Left hindlimb (tissue), 1 donor: ENCODE results near the gene URGCP.
A peak's percentile ranks its signal among the peaks of the same experiment; 100 is the strongest.

Experiments used
- DNase-seq: peaks from one replicate; pipeline ENCODE4 v3.0.0-alpha.2; 2018

URGCP gene

DNA sequence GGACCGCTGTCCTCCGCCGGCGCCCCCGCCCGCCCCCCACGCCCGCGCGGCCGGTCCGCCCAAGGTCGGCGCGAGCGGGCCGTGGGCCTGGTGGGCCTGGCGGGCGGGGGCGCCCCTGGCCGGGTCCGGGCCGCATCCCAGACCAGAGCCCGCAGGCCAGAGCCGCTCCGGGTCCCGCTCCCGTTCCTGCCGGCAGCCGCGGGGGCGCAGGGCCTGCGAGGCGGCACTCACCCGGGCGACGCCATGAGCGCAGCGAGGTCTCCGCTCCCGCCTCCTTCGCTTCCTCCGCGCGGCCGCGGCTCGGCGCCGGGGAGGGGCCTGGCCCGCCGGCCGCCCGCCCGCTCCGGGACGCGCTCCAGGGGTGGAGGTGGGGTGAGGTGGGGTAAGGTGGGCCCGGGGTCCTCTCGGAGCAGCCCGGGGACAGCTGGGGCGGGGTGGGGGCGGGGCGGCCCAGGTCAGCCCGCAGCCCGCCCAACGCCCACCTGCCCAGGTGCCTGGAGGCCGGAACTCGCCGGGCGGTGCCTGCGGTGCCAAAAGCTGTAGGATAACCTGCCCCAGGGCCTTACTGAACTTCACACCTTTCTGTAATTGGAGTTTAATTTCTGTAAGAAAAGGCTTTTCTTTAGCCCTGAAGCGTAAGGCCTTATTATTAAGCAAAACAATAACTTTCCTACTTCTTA, at the start of gene URGCP:
TSS of gene URGCP (minus strand) at position 266 of the 680 bp plus-strand sequence. CDS start at position 245, 21 bp downstream.
- peak; percentile 64 for DNase-seq

DNA sequence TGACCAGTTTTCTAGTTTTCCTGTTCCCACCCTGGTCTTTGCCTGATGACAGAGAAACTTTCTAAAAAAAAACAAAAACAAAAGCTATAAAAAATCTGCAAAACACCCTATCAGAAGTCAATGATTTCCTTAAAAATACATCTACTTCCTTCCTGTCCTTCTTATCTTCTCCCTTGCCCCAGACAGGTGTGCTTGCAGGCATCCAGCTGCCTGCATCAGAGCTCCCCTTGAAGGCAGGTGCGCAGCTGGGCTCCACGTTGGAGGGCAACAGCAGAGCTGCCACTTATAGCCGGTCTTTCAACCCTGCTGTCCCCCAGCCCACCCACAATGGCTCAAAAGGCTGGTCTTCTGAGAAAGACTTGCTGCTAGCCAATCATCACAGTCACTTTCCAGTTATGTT, 49.6 kb upstream of the URGCP start:
- DNase-seq: no peak

DNA sequence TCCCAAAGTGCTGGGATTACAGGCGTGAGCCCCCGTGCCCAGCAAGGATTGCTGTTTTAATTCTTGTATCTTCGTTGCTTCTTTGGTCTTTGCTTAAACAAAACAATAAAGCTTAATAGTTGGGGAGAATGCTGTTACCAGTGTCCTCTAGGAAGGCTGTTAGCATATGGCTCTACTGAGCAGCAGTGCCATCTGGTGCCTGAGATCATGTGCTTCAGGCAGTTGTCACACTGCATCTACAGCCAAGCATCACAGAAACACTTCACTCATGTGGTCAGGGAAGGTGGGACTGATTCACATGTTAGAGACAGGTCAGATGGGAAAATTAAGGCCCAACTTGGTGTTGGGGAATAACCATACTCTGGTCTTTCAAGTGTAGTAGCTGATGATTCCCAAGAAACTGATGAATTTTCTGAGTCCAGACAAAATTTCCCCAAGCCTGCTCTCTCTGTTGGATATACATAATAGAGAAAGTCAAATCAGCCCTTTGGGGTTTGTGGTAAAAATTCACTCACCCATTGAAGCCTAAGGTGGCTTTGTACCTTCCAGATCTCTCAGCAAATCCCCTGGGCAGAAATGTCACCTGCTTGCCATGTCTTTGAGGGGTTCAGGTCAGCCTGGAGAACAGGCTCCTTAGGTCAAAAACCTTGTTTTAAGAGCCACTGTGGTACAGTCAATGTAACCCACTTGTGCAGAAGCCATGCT, 48.3 kb upstream of the URGCP start:
- DNase-seq: no peak

DNA sequence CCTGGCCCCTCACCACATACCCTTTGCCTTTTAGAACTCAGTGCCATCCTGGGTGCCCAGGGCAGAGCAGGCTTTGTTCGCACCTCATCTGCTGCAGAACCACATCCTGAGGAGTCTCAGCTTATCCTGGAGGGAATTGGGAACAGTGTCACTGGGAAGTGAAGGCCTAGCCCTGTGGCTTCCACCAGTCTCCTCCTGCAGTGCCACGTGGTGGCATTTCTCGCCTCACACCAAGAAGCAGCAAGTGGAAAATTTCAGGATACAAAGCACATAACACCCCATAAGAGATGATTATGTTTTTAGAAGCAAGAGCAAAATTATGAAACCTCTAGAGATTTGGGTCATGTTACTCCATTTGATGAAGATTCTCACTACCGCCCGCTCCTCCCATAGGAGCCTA, 46.7 kb upstream of the URGCP start:
- DNase-seq: no peak

GRCh38 chr7:43952028-43952427, 45.6 kb upstream of the URGCP start:
- DNase-seq: no peak

GRCh38 chr7:43944286-43944685, 37.9 kb upstream of the URGCP start:
- DNase-seq: no peak

- DNase-seq: no peak
Observed at GRCh38 chr7:43943417-43944187, 37.2 kb upstream of the URGCP start.

- DNase-seq: no peak
Observed at GRCh38 chr7:43942997-43943396, 36.6 kb upstream of the URGCP start.

GRCh38 chr7:43942250-43942649, 35.9 kb upstream of the URGCP start:
- DNase-seq: no peak

DNA sequence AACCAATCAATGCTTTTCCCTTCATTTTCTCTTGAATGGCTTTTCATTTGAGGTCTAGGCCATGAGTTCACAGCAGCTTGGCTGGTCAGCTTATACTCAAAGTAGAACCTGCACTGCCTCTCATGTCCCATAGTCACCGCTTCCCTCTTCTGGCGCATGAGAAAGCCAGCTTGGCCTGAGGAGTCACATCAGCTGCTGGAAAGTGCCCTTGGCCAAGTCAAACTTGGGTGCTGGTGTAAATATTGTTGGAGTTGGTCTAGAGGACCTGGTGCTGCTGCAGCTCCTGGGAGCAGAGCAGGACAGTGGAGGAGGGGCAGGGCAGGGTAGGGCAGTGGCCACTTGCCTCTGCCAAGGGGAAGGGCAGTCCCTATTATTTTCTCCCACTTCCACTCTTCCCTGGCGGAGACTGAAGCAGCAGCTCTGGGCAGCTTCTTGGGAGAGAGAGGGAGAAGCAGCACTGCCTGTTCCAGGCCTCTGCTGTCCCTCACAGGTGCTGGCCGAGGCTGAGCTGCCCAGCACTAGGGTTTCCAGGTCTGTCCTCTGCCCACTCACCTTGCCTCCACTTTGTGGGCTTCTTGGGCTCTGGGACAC, 32.6 kb upstream of the URGCP start:
- DNase-seq: no peak

- DNase-seq: no peak
Observed at GRCh38 chr7:43937444-43937843, 31.0 kb upstream of the URGCP start.

GRCh38 chr7:43933902-43934560, 27.6 kb upstream of the URGCP start:
- no peak for DNase-seq

DNA sequence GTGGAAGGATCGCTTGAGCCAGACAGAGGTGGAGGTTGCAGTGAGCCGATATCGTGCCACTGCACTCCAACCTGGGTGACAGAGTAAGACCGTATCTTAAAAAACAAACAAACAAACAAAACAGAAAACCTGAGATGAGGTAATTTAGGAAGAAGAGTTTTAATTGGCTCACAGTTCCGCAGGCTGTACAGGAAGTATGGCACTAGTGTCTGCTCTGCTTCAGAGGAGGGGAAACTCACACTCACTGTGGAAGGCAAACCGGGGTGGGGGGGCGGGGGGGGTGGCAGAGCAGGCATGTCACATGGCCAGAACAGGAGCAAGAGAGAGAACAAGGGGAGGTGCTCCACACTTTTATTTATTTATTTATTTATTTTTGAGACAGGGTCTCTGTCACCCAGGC, 24.9 kb upstream of the URGCP start:
- no peak for DNase-seq

GRCh38 chr7:43929529-43930457, 23.4 kb upstream of the URGCP start:
- DNase-seq: no peak

DNA sequence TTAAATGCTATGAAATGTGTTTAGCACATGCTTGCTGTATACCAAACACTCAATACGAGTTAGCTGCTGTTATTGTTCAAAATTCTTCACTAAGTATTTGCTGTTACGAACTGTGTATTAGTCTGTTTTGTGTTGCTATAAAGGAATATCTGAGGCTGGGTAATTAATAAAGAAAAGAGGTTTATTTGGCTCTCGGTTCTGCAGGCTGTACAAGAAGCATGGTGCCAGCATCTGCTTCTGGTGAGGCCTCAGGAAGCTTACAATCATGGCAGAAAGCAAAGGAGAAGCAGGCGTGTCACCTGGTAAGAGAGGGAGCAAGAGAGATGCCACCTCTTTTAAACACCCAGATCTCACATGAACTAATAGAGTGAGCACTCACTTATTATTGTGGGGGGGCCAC, 21.4 kb upstream of the URGCP start:
- no peak for DNase-seq

DNA sequence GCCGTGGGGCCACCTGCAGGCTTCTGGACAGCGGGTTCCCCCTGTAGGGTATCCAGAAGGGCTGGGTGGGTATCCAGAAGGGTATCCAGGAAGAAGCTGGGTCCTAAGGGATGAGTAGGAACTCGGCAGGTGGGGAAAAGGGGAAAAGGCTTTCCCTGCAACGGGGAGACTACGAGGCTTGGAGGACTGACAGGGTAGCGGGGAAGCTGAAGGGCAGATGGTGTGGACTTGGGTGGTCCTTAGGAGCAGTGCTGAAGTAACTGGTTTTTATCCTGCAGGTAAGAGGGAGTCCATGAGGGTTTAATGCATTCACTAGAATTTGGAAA, 20.4 kb upstream of the URGCP start:
- no peak for DNase-seq

GRCh38 chr7:43925984-43926797, 19.8 kb upstream of the URGCP start, which contains the start of gene UBE2D4:
UBE2D4 (plus strand) TSS chr7:43926436; CDS start chr7:43926533, 97 bp downstream.
- DNase-seq: peak; percentile 77

- no peak for DNase-seq
Observed at GRCh38 chr7:43922726-43923125, 16.3 kb upstream of the URGCP start.

DNA sequence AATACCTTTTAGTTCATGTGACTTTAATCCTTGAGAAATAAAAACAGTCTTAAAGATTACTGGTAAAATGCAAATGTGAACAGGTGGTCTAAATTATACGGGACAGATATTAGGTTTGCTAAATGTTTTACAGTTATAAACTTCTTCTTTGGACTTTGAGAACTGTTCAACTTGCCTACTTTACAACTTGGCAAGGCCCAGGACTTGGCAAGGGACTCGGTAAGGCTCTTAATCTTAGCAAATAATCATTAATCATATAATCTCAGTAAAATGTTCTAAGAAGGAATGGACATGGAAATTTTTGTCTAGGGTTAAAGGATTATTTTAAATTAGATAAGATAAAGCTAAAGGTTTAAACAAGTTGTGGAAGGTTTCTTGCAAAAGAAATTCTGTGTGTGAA, 15.0 kb upstream of the URGCP start:
- no peak for DNase-seq

DNA sequence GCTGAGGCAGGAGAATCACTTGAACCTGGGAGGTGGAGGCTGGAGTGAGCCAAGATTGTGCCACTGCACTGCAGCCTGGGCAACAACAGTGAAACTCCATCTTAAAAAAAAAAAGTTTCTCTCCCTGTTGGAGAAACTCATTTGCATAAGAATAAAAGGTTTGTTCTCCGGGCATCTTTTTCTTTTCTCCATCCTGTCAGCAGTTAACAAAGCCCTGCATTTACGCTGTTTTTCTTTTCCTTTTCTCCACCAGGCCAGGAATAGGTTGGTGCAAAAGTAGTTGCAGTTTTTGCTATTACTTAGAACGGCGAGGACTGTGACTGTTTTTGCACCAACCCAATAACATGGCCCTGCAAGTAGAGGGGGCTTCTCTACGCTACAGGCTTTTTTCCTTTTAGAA, 9.5 kb upstream of the URGCP start:
- DNase-seq: no peak

DNA sequence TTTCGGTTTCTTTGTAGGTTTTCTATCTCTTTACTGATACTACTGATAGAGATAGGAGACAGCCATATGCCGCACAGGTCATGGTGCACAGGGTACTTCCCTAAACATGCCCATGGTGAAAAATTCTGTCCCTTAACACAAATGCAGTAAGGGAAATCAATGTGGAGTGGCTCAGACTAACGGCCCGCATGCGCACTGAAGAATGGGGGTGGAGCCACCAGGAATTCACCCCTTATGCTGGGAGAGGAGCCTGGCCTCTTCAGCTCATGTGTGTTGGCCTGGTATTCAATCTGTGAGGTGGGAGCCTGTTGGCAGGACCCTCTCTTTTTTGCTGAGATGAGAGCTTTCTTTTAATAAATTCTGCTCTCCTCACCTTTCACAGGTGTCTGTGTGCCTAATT, 8.4 kb upstream of the URGCP start:
- DNase-seq: no peak
